ENCODE results near the gene HEATR1. TPM values are rescaled to one million over a fixed set of nuclear protein-coding genes. Genes with fewer than 3 reads are reported as not detected.

The HEATR1 gene
- total and polyA plus RNA-seq, 12 donors, result 3.5 to 50.8 (median 23.1) TPM

- Histone ChIP-seq H3K4me3 (no peak overlapping the region), H3K9me3 (replicated peaks in 1 of 3) (no peaks in the 10 kb centered on the region), H3K27me3 (no peaks in the 10 kb centered on the region), H3K36me3 (replicated peaks in 1 of 2) (no peaks in the 10 kb centered on the region), H3K4me1 (replicated peaks in 1 of 2) (no peaks in the 10 kb centered on the region), H3K27ac (no peak overlapping the region)
- 61 to 80% (median 71%) methylated on average over 4 of the region's 4 CpGs for WGBS, 4 donors
- intact Hi-C loops (cut with DNase I), result no loop called here
- DNase-seq, result no peak
- TF ChIP-seq CTCF (IDR thresholded peaks at IDR 0.05), result no peak
Measured at GRCh38 chr1:236639686-236640085, 35.4 kb upstream of the HEATR1 start.

- Histone ChIP-seq H3K9me3 (replicated peaks in 1 of 3) (no peaks in the 10 kb centered on the region), H3K36me3 (replicated peaks in 1 of 2) (no peaks in the 10 kb centered on the region), H3K4me1 (replicated peaks in 1 of 2) (no peaks in the 10 kb centered on the region), H3K27ac (no peak overlapping the region), H3K4me3 (no peak overlapping the region), H3K27me3 (no peaks in the 10 kb centered on the region)
- intact Hi-C loops (cut with DNase I), result no loop called here
- DNase-seq, result no peak
- WGBS, 4 donors, result 74 to 79% (median 78%) methylated on average over 13 of the region's 13 CpGs
- no peak for TF ChIP-seq CTCF (IDR thresholded peaks at IDR 0.05)
- TF ChIP-seq POLR2A (IDR thresholded peaks at IDR 0.05), result no peak
Measured at GRCh38 chr1:236638945-236639344, 34.6 kb upstream of the HEATR1 start.

- WGBS, 4 donors, result 55 to 78% (median 69%) methylated on average over 7 of the region's 7 CpGs
- no peak for DNase-seq
- TF ChIP-seq POLR2A (IDR thresholded peaks at IDR 0.05), result no peak
- TF ChIP-seq CTCF (IDR thresholded peaks at IDR 0.05), result no peak
- Histone ChIP-seq H3K36me3 (replicated peaks in 1 of 2) (no peaks in the 10 kb centered on the region), H3K4me3 (no peak overlapping the region), H3K4me1 (replicated peaks in 1 of 2) (no peaks in the 10 kb centered on the region), H3K9me3 (replicated peaks in 1 of 3) (no peaks in the 10 kb centered on the region), H3K27me3 (no peaks in the 10 kb centered on the region), H3K27ac (no peak overlapping the region)
- intact Hi-C loops (cut with DNase I), result no loop called here
Measured at GRCh38 chr1:236636017-236636416, 31.7 kb upstream of the HEATR1 start.

GRCh38 chr1:236627727-236628408, 23.6 kb upstream of the HEATR1 start:
- WGBS, 4 donors, result 45 to 61% (median 55%) methylated on average over 2 of the region's 2 CpGs
- H3K36me3 ChIP-seq (replicated peaks in 1 of 2), result no peaks in the 10 kb centered on the region
- H3K4me1 ChIP-seq (replicated peaks in 1 of 2), result no peaks in the 10 kb centered on the region
- no peaks in the 10 kb centered on the region for H3K27me3 ChIP-seq
- no peak overlapping the region for H3K4me3 ChIP-seq
- no peak for TF ChIP-seq POLR2A (IDR thresholded peaks at IDR 0.05)
- TF ChIP-seq CTCF (IDR thresholded peaks at IDR 0.05), result no peak
- H3K9me3 ChIP-seq (replicated peaks in 1 of 3), result no peaks in the 10 kb centered on the region
- H3K27ac ChIP-seq, result no peak overlapping the region
- no peak for DNase-seq
- intact Hi-C loops (cut with DNase I), result no loop called here

Data from adrenal gland (tissue), 12 donors.